ENCODE data around the gene NCOR1.
"Not testable (repeated sequence)": the region's sequence is repeated elsewhere in the genome, so short reads cannot be mapped to it uniquely, and the experiment has no call there.

The NCOR1 gene

DNA sequence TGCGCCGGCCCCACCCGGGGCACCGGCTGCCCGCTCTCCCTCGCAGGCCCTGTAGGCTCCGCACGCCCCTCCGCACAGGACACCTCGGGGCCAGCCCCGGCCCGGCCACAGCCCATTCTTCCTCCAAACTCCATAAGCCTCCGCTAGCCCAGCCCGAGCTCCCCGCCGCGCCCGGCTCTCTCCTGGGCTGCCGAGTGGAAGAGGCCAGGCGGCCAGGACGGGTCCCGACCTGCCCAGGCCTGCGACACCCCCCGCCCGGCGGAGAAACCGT lies 397 bp downstream of the NCOR1 start:
- Histone ChIP-seq H3K9me3 (ENCODE audit: insufficient read depth, low read depth, low read length) (no peaks in the 10 kb centered on the region), H3K36me3 (ENCODE audit: insufficient read depth, low read length) (no peaks in the 10 kb centered on the region; the same call in 1 of the 2 replicates), H3K9ac (ENCODE audit: low read depth, low read length) (peak overlapping the region; percentile 97), H3K4me3 (ENCODE audit: low read length) (peak overlapping the region; percentile 83), H3K4me1 (ENCODE audit: insufficient read depth, low read length) (peaks cover 18% of the 10 kb centered on the region; the same call in 1 of the 2 replicates), H3K27ac (ENCODE audit: low read depth, low read length) (peak overlapping the region; percentile 99), H3K27me3 (ENCODE audit: insufficient read depth, low read length) (no peaks in the 10 kb centered on the region)
- under 1% methylated on average over 27 of the region's 27 CpGs for WGBS

DNA sequence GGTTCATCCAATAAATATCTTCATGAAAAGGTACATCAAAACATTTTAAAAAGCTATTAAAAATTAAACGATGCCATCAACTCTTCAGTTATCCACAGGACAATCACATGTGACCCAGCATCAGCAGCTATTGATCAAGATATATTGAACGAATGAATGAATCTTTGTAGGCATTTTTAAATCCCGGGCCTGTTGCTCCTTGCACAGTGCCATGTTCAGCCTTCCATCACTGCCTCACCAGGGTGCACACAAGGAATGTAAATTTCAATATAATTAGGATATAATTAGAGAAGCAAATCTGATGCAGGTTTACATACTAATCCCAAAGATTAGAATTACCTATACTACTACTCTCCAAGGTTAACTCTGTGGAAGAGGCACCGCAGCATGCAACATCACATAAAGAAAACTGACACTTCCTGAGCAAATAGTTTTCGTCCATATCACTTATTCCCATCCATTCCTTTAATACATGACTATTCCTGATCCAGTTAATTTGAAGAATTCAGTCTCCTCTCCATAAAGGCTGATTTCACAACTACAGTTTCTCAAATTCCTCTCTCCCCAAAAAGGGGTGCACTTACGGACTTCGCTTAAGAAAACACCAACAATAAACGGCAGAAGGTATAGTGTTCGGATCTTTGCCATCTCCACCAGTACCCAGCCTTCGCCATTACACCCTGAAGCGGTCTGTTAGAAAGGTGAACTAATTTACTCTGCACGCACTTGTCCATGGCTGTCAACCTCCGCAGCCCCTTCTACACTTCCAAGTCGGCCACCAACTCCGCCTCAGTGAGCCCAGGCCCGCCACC lies 938 bp downstream of the NCOR1 start:
- Histone ChIP-seq H3K4me1 (ENCODE audit: insufficient read depth, low read length) (peaks cover 18% of the 10 kb centered on the region; the same call in 1 of the 2 replicates), H3K36me3 (ENCODE audit: insufficient read depth, low read length) (no peaks in the 10 kb centered on the region), H3K4me3 (ENCODE audit: low read length) (peak overlapping the region; percentile 83), H3K27ac (ENCODE audit: low read depth, low read length) (peak overlapping the region; percentile 99; the same call in 1 of the 2 replicates), H3K9me3 (ENCODE audit: insufficient read depth, low read depth, low read length) (no peaks in the 10 kb centered on the region), H3K27me3 (ENCODE audit: insufficient read depth, low read length) (no peaks in the 10 kb centered on the region), H3K9ac (ENCODE audit: low read depth, low read length) (peak overlapping the region; percentile 97)
- WGBS = 9% methylated on average over 16 of the region's 16 CpGs

DNA sequence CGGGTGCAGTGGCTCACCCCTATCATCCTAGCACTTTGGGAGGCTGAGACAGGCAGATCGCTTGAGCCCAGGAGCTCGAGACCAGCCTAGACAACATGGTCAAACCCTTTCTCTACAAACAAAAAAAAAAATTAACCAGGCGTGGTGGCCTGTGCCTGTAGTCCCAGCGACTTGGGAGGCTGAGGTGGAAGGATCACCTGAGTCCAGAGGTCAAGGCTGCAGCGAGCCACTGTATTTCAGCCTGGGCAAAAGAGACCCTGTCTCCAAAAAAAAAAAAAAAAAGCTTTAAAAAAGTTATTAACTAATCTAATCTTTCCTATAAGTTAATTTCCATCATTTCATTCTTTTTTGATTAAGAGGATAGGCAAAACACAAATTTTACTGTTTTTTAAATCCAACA lies 2.5 kb downstream of the NCOR1 start:
- no peaks in the 10 kb centered on the region for H3K9me3 ChIP-seq (ENCODE audit: insufficient read depth, low read depth, low read length)
- no peaks in the 10 kb centered on the region for H3K27me3 ChIP-seq (ENCODE audit: insufficient read depth, low read length)
- no peak overlapping the region for H3K9ac ChIP-seq (ENCODE audit: low read depth, low read length)
- no peak overlapping the region for H3K27ac ChIP-seq (ENCODE audit: low read depth, low read length)
- WGBS = 88% methylated on average over 6 of the region's 6 CpGs
- no peaks in the 10 kb centered on the region for H3K36me3 ChIP-seq (ENCODE audit: insufficient read depth, low read length)
- H3K4me1 ChIP-seq (ENCODE audit: insufficient read depth, low read length) = peaks cover 14% of the 10 kb centered on the region; the same call in 1 of the 2 replicates
- no peak overlapping the region for H3K4me3 ChIP-seq (ENCODE audit: low read length)

DNA sequence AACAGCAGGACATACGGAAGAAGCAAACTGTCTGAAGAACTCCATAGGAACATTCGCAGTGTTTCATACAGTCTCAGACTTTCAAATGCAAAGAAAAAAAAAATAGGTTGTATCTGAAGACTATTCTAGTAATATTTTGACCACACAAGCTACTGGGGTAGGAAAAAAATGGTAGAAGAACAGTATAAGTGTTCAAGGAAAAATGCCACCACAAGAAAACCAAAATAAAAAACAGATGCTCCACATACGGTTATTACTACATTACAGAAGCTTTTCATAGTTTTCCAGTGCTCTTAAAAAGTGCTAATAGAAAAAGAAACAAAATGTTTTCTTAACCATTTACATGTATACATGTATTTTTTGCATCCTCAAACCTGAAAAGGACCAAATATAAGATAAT lies 3.7 kb downstream of the NCOR1 start:
- Histone ChIP-seq H3K36me3 (ENCODE audit: insufficient read depth, low read length) (no peaks in the 10 kb centered on the region), H3K4me1 (ENCODE audit: insufficient read depth, low read length) (peaks cover 11% of the 10 kb centered on the region; the same call in 1 of the 2 replicates), H3K27ac (ENCODE audit: low read depth, low read length) (no peak overlapping the region), H3K27me3 (ENCODE audit: insufficient read depth, low read length) (no peaks in the 10 kb centered on the region), H3K9me3 (ENCODE audit: insufficient read depth, low read depth, low read length) (no peaks in the 10 kb centered on the region), H3K9ac (ENCODE audit: low read depth, low read length) (no peak overlapping the region), H3K4me3 (ENCODE audit: low read length) (no peak overlapping the region)
- WGBS = 92% methylated on average over 2 of the region's 3 CpGs

DNA sequence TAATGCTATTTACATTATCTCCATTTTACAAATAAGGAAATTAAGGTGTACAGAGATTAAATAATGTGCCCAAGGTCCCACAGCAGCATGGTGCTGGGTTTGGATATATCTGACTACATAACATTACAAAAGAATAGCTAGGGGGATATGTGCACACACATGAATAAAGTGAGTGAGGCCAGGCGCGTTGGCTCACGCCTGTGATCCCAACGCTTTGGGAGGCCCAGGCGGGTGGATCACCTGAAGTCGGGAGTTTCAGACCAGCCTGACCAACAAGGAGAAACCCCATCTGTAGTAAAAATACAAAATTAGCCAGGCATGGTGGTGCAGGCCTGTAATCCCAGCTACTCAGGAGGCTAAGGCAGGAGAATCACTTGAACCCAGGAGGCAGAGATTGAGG lies 10.6 kb downstream of the NCOR1 start:
- peaks cover 30% of the 10 kb centered on the region for H3K4me1 ChIP-seq (ENCODE audit: insufficient read depth, low read length)
- H3K9me3 ChIP-seq (ENCODE audit: insufficient read depth, low read depth, low read length) = not testable (repeated sequence)

DNA sequence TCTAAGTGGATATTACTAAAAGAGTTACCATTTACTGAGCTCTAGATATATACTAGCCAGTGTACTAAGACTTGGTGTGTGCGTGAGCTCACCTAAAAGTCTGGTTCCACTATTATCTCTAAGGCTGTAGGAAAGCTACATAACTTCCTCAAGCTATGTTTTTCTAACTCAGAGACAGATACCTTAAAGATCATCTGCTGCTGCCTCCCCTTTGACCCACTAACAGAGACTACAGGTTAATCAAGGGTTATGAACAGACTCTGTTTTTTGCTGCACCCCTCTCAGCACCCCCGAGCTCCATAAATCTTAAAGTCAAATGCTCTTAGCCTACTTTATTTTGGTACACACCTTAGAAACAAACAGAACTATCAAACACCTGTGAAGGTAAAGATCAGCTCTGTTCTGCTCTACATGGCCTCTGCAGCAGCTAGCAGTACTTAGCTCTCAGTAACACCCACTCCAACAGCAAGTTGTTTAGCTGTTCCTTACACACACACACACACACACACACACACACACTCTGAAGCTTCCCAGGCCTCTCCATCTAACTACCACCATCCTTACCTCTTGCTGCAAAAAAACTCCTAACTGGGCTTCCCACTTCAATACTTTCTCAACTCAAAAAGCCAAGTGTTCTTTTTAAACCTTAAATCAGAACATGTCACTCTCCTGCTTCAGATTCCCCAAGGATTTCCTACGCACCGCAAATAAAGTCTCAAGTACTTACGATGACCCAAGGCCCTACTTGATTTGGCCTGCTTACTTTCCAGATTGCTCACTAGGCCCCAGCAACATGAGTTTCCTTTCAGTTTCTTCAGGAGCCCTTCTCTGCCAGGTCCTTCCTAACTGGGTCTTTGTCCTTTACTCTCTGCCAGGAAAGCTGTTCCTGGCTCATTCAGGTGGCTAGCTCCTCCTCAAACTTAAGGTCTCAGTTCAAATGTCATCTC lies 12.5 kb downstream of the NCOR1 start:
- not testable (repeated sequence) for H3K27ac ChIP-seq (ENCODE audit: low read depth, low read length); H3K9me3 ChIP-seq (ENCODE audit: insufficient read depth, low read depth, low read length); H3K9ac ChIP-seq (ENCODE audit: low read depth, low read length); H3K27me3 ChIP-seq (ENCODE audit: insufficient read depth, low read length); H3K36me3 ChIP-seq (ENCODE audit: insufficient read depth, low read length); H3K4me3 ChIP-seq (ENCODE audit: low read length)
- peaks cover 30% of the 10 kb centered on the region for H3K4me1 ChIP-seq (ENCODE audit: insufficient read depth, low read length)
- 91% methylated on average over 5 of the region's 5 CpGs for WGBS

More for the DNA sequence above, 10.6 kb downstream of the NCOR1 start:
- not testable (repeated sequence) for H3K27ac ChIP-seq (ENCODE audit: low read depth, low read length); H3K9ac ChIP-seq (ENCODE audit: low read depth, low read length); H3K27me3 ChIP-seq (ENCODE audit: insufficient read depth, low read length); H3K4me3 ChIP-seq (ENCODE audit: low read length); H3K36me3 ChIP-seq (ENCODE audit: insufficient read depth, low read length)
- 89% methylated on average over 6 of the region's 6 CpGs for WGBS

DNA sequence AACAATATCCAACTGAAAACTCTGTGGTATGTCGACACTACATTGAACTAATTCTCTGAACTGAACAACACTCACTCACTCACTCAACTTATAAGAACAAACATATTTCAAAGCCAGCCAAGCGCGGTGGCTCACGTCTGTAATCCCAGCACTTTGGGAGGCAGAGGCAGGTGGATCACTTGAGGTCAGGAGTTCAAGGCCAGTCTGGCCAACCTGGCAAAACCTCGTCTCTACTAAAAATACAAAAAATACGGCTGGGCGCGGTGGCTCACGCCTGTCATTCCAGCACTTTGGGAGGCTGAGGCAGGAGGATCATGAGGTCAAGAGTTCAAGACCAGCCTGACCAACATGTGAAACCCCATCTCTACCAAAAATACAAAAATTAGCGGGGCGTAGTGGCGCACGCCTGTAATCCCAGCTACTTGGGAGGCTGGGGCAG lies 13.6 kb downstream of the NCOR1 start:
- not testable (repeated sequence) for H3K4me3 ChIP-seq (ENCODE audit: low read length); H3K9me3 ChIP-seq (ENCODE audit: insufficient read depth, low read depth, low read length); H3K27me3 ChIP-seq (ENCODE audit: insufficient read depth, low read length); H3K9ac ChIP-seq (ENCODE audit: low read depth, low read length); H3K27ac ChIP-seq (ENCODE audit: low read depth, low read length); H3K36me3 ChIP-seq (ENCODE audit: insufficient read depth, low read length)
- WGBS = 93% methylated on average over 13 of the region's 13 CpGs
- peaks cover 30% of the 10 kb centered on the region for H3K4me1 ChIP-seq (ENCODE audit: insufficient read depth, low read length)

DNA sequence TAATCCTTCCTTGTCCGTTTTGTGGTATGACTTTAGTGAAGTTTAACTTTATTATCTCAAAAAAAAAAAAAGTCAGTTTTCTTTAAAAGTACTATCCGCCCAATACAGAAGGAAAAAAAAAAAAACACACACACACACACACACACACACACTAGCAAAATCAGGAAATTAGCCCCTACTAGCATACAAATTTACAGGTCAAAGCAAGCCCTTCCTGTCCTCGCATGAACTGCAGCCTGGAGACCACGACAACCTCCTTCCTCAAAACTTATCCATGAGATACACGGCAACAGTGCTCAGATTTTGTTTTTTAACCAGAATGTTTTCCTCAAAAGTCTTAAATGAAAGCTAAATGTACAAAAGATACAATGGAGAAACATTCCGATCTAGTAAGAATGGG lies 16.2 kb downstream of the NCOR1 start:
- no peak overlapping the region for H3K9ac ChIP-seq (ENCODE audit: low read depth, low read length)
- peak overlapping the region; percentile 31; the same call in 1 of the 2 replicates for H3K4me3 ChIP-seq (ENCODE audit: low read length)
- H3K27me3 ChIP-seq (ENCODE audit: insufficient read depth, low read length) = no peaks in the 10 kb centered on the region
- no peaks in the 10 kb centered on the region for H3K9me3 ChIP-seq (ENCODE audit: insufficient read depth, low read depth, low read length)
- H3K27ac ChIP-seq (ENCODE audit: low read depth, low read length) = peak overlapping the region; percentile 50; the same call in 1 of the 2 replicates
- peaks cover 8% of the 10 kb centered on the region for H3K36me3 ChIP-seq (ENCODE audit: insufficient read depth, low read length)
- WGBS = 42% methylated on average over 5 of the region's 6 CpGs
- peaks cover 20% of the 10 kb centered on the region for H3K4me1 ChIP-seq (ENCODE audit: insufficient read depth, low read length)

DNA sequence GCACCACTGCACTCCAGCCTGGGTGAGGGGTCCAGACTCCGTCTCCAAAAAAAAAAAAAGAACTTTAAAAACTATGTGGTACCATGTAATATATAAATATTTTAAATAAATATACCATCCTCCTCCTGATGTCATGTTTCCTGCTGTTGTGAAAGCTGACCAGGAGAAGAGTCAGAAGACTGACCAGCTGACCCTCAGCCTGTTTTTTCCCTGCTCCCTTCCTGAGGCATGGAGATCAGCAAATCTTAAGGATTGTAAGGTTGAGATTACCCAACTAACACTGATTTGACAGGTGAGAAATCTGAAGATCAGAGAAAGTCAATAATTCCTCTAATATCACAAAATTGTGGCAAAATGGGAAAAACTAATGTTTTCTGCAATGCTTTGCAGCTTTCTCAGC lies 18.1 kb downstream of the NCOR1 start:
- Histone ChIP-seq H3K4me1 (ENCODE audit: insufficient read depth, low read length) (peaks cover 11% of the 10 kb centered on the region), H3K36me3 (ENCODE audit: insufficient read depth, low read length) (peaks cover 23% of the 10 kb centered on the region), H3K9me3 (ENCODE audit: insufficient read depth, low read depth, low read length) (no peaks in the 10 kb centered on the region), H3K27me3 (ENCODE audit: insufficient read depth, low read length) (no peaks in the 10 kb centered on the region), H3K27ac (ENCODE audit: low read depth, low read length) (no peak overlapping the region), H3K4me3 (ENCODE audit: low read length) (no peak overlapping the region), H3K9ac (ENCODE audit: low read depth, low read length) (no peak overlapping the region)
- no CpG with 5 or more reads among the region's 1 CpG for WGBS

DNA sequence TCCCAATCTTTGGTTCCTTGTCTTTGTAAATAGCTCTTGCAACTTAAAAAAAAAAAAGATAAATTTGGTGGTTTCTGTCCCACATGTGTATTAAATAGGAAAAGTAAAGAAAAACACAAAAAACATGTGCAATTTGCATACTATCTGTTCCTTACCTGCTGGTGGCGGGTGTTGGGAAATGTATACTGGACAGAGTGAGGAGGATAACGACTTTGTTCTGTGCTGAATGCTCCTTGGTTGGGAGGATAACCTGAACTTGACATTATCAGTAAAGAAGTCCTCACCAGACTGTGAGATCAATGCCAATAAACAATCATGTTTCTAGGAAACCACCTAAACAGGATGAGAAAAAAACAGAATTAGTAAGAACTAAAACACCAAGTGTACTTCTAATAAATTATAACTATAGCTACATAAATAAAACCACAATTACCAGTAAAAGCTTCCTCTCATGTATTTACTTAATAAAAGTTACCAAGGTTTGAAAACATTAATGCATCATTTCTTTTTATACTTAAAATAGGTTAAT lies 21.0 kb downstream of the NCOR1 start:
- H3K9ac ChIP-seq (ENCODE audit: low read depth, low read length); H3K9me3 ChIP-seq (ENCODE audit: insufficient read depth, low read depth, low read length); H3K4me3 ChIP-seq (ENCODE audit: low read length); H3K27me3 ChIP-seq (ENCODE audit: insufficient read depth, low read length); H3K4me1 ChIP-seq (ENCODE audit: insufficient read depth, low read length); H3K27ac ChIP-seq (ENCODE audit: low read depth, low read length): not testable (repeated sequence)
- peaks cover 41% of the 10 kb centered on the region for H3K36me3 ChIP-seq (ENCODE audit: insufficient read depth, low read length)
- 96% methylated on average over 2 of the region's 2 CpGs for WGBS

DNA sequence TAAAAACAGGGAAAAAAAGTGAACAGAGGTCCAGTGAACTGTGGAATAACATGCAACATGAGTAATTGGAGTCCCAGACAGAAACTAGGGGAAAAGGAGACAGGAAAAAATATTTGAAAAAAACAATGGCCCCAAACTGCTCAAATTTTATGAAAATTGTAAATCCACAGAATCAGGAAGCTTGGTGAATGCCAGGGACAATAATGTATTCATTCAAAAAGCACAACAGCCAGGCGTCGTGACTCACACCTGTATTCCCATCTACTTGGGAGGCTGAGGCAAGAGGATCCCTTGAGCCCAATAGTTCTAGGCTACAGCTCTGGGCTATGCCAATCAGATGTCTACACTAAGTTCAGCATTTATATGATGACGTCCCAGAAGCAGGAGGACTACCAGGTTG lies 23.7 kb downstream of the NCOR1 start:
- WGBS = 90% methylated on average over 3 of the region's 3 CpGs
- no peak overlapping the region for H3K4me3 ChIP-seq (ENCODE audit: low read length)
- H3K27me3 ChIP-seq (ENCODE audit: insufficient read depth, low read length) = no peaks in the 10 kb centered on the region
- no peaks in the 10 kb centered on the region for H3K4me1 ChIP-seq (ENCODE audit: insufficient read depth, low read length)
- H3K9me3 ChIP-seq (ENCODE audit: insufficient read depth, low read depth, low read length) = no peaks in the 10 kb centered on the region
- no peak overlapping the region for H3K27ac ChIP-seq (ENCODE audit: low read depth, low read length)
- H3K36me3 ChIP-seq (ENCODE audit: insufficient read depth, low read length) = peaks cover 48% of the 10 kb centered on the region
- H3K9ac ChIP-seq (ENCODE audit: low read depth, low read length) = no peak overlapping the region
